ENCODE results near the gene KANTR.

KANTR gene

DNA sequence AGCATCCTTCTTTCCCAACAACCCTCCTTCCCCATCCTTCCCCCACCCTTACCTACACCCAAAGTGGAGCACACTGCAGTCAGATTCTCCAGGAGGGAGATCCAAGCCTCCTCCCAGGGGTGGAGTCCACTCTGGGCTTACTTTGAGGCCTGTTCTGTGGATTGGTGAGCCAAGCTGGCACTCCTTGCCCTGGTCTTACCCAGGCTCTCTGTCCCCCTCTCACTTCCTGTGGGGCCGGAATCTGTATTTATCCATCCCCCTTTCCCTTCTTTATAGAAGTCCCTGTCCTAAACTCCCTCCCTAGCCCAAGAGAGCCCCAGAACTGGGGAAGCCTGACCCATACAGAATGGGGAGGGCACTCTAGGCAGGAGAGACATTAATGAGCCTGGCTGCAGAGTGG is 15.0 kb upstream of the KANTR start:
- Histone ChIP-seq H3K4me2 (no peak overlapping the region), H4K20me1 (ENCODE audit: insufficient read depth) (no peaks in the 10 kb centered on the region), H3K4me1 (ENCODE audit: low read depth, poor library complexity, severe bottlenecking) (no peaks in the 10 kb centered on the region), H3K4me3 (IDR thresholded peaks at IDR 0.05; ENCODE audit: insufficient read depth, low read depth, low read length) (no peak overlapping the region), H3K79me2 (ENCODE audit: insufficient read depth, low read depth) (no peaks in the 10 kb centered on the region), H2AFZ (ENCODE audit: low read depth) (no peak overlapping the region), H3K36me3 (ENCODE audit: insufficient read depth) (no peaks in the 10 kb centered on the region), H3K27me3 (ENCODE audit: insufficient read depth, low read depth) (no peaks in the 10 kb centered on the region), H3K9ac (no peak overlapping the region), H3K27ac (no peak overlapping the region)
- TF ChIP-seq CTCF (conservative IDR thresholded peaks at IDR 0.05; ENCODE audit: low read depth, low read length) = no peak

DNA sequence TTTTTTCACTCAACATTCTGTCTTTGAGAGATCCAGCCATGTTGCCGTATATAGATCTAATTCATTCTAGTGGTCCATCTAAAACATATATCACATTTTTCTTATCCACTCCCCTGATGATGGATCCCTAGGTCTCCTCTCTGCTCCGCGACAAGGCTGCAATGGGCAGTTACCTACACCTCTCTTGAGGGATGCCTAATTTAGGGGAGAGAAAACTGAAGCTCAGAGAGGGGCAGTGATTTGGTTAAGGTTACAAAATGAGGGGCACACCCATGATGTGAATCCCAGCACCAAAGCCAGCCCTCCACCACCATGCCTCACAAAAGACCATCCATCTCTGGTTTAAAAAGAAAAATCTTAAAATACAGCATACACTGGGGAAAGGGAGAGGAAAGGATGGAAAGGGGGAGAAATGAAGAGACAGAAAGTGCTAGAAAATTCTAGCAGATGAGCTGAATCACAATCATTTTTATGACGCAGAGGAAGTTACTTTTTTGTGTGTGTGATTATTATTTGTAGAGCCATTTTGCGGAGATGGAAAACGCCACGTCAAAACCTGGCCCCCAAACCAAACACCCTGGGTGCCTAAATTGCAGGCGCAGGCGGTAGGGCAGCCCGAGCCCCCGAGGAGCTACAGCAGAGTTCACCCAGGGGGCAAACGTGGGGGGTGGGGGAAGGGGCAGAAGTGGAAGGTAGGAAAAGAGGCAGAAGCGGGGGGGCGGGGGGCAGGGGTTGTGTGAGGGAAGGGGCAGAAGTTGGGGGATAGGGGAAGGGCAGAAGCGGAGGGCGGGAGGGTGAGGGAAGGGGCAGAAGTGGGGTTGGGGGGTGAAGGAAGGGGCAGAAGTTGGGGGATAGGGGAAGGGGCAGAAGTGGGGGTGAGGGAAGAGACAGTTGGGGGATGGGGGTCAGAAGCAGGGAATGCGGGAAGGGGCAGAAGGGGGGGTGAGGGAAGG is 13.0 kb upstream of the KANTR start:
- Histone ChIP-seq H3K36me3 (ENCODE audit: insufficient read depth) (no peaks in the 10 kb centered on the region), H3K9ac (no peak overlapping the region), H2AFZ (ENCODE audit: low read depth) (no peak overlapping the region), H3K79me2 (ENCODE audit: insufficient read depth, low read depth) (no peaks in the 10 kb centered on the region), H3K4me3 (IDR thresholded peaks at IDR 0.05; ENCODE audit: insufficient read depth, low read depth, low read length) (no peak overlapping the region), H3K27me3 (ENCODE audit: insufficient read depth, low read depth) (no peaks in the 10 kb centered on the region), H4K20me1 (ENCODE audit: insufficient read depth) (no peaks in the 10 kb centered on the region), H3K4me1 (ENCODE audit: low read depth, poor library complexity, severe bottlenecking) (no peaks in the 10 kb centered on the region), H3K27ac (no peak overlapping the region), H3K4me2 (no peak overlapping the region)
- TF ChIP-seq CTCF (conservative IDR thresholded peaks at IDR 0.05; ENCODE audit: low read depth, low read length) = no peak

DNA sequence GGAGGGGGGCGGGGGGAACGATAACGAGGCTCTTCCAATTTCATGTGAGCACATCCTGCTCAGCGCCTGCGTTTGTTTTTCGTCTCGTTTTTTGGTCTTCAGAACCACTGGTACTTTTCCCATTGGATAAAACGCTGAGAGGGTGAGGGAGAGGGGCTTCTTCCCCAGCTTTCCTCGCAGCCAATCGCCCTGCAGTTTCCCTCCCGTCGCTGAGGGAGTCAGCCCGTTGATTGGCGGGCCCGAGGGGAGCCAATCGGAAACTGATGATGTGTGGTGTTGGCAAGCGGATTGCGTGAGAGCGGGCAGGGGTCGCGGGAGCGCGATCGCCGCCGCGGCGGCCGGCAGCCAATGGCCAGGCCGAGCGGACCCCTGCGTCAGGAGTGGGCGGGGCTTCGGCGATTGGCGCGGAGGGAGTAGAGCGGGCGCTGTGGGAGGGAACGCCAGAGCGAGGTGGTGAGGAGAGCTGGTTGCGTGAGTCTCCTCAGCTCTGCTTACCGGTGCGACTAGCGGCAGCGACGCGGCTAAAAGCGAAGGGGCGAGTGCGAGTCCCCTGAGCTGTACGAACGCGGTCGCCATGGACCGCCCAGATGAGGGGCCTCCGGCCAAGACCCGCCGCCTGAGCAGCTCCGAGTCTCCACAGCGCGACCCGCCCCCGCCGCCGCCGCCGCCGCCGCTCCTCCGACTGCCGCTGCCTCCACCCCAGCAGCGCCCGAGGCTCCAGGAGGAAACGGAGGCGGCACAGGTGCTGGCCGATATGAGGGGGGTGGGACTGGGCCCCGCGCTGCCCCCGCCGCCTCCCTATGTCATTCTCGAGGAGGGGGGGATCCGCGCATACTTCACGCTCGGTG is 11.8 kb upstream of the KANTR start, which contains the start of gene TSPYL2:
TSPYL2 (plus strand) TSS at position 443 of the 848 bp plus-strand sequence; CDS start at position 575, 132 bp downstream.
- Histone ChIP-seq H3K27me3 (ENCODE audit: insufficient read depth, low read depth) (no peaks in the 10 kb centered on the region), H2AFZ (ENCODE audit: low read depth) (peak within 1 kb of the TSS; percentile 18), H3K79me2 (ENCODE audit: insufficient read depth, low read depth) (no peaks in the 10 kb centered on the region), H3K36me3 (ENCODE audit: insufficient read depth) (no peaks in the 10 kb centered on the region), H3K4me2 (peak within 1 kb of the TSS; percentile 66), H3K4me3 (IDR thresholded peaks at IDR 0.05; ENCODE audit: insufficient read depth, low read depth, low read length) (no peak within 1 kb of the TSS), H4K20me1 (ENCODE audit: insufficient read depth) (no peaks in the 10 kb centered on the region), H3K9ac (peak within 1 kb of the TSS; percentile 58; the same call in 1 of the 2 replicates), H3K27ac (peak within 1 kb of the TSS; percentile 48; the same call in 1 of the 2 replicates), H3K4me1 (ENCODE audit: low read depth, poor library complexity, severe bottlenecking) (no peaks in the 10 kb centered on the region)
- no peak for TF ChIP-seq CTCF (conservative IDR thresholded peaks at IDR 0.05; ENCODE audit: low read depth, low read length)

DNA sequence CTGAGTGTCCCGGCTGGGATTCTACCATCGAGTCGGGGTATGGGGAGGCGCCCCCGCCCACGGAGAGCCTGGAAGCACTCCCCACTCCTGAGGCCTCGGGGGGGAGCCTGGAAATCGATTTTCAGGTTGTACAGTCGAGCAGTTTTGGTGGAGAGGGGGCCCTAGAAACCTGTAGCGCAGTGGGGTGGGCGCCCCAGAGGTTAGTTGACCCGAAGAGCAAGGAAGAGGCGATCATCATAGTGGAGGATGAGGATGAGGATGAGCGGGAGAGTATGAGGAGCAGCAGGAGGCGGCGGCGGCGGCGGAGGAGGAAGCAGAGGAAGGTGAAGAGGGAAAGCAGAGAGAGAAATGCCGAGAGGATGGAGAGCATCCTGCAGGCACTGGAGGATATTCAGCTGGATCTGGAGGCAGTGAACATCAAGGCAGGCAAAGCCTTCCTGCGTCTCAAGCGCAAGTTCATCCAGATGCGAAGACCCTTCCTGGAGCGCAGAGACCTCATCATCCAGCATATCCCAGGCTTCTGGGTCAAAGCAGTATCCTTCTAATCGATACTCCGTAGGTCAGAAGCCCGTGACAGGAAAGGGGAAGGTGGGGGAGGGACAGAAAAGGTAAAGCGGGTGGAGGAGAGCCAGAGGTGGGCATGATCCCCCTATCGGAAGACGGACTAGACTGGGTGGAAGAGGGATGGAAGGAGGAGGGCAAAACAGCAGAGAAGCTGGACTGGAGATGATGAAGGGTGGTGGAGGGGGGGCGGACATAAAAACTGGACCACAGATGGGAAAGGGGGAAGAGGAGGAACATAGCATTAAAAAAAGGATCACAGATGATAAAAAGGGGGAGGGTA is 10.9 kb upstream of the KANTR start:
- H3K27ac ChIP-seq = peak overlapping the region; percentile 32; the same call in 1 of the 2 replicates
- H2AFZ ChIP-seq (ENCODE audit: low read depth) = peak overlapping the region; percentile 18
- H3K9ac ChIP-seq = peak overlapping the region; percentile 58; the same call in 1 of the 2 replicates
- no peak for TF ChIP-seq CTCF (conservative IDR thresholded peaks at IDR 0.05; ENCODE audit: low read depth, low read length)
- peak overlapping the region; percentile 66 for H3K4me2 ChIP-seq
- no peaks in the 10 kb centered on the region for H3K79me2 ChIP-seq (ENCODE audit: insufficient read depth, low read depth)
- no peaks in the 10 kb centered on the region for H3K4me1 ChIP-seq (ENCODE audit: low read depth, poor library complexity, severe bottlenecking)
- no peaks in the 10 kb centered on the region for H4K20me1 ChIP-seq (ENCODE audit: insufficient read depth)
- no peaks in the 10 kb centered on the region for H3K36me3 ChIP-seq (ENCODE audit: insufficient read depth)
- no peaks in the 10 kb centered on the region for H3K27me3 ChIP-seq (ENCODE audit: insufficient read depth, low read depth)
- H3K4me3 ChIP-seq (IDR thresholded peaks at IDR 0.05; ENCODE audit: insufficient read depth, low read depth, low read length) = no peak overlapping the region

Measured in KMS-11 (cell line).